Measurements from ENCODE around the gene ATPAF2.

The ATPAF2 gene

DNA sequence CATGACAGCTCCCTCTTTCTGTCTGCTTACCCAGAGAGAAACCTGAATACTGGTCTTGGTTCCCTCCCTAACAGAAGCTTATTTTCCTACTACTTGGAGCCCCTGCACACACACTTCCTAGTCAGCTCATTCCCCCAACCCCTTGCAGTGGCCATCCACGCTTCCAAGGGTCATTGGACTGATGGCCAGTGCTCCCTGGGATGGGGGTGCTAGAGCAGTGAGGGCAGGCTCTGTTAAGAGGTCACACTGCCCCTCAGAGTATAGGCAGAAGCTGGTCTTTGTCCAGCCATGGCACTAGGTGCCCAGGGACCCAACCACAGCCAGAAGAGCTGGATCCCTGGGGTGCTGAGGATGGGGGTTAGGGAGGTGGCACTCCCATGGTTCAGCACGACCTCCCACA, 53.8 kb downstream of the ATPAF2 start:
- FAIRE-seq, result no peak

DNA sequence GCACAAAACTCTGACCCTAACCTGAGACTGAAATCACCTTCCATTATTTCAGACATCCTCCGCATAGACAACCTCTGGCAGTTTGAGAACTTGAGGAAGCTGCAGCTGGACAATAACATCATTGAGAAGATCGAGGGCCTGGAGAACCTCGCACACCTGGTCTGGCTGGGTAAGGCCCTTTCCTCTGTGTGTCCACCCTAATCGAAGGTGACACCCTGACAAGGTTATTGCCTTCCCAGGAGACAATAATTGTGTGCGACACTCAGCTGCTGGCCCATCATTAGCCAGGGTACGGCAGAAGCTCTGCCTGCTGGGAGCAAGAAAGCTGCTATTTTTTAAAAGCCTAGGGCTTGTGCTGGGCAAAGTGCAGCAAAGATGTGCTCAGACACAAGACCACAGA, 55.2 kb downstream of the ATPAF2 start:
- FAIRE-seq, result no peak

DNA sequence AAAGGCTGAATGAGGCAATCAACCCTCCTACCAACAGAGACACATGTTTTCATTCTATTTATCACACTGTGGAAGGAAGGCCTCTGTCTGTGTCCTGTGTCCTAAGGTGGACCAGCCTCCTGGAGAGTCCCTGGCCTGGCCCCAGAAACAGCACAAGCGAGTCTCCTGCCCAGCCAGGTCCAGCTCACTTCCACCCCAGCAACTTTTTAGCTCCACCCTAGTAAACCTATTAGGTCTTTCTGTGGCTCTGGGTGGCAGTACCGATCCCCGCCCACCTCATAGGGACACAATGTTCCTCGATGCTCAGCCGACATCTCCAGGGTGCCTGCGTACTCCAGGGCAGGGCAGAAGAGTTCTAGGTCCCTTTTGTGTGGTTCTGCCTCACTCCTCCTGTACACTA, 55.6 kb downstream of the ATPAF2 start:
- no peak for FAIRE-seq

DNA sequence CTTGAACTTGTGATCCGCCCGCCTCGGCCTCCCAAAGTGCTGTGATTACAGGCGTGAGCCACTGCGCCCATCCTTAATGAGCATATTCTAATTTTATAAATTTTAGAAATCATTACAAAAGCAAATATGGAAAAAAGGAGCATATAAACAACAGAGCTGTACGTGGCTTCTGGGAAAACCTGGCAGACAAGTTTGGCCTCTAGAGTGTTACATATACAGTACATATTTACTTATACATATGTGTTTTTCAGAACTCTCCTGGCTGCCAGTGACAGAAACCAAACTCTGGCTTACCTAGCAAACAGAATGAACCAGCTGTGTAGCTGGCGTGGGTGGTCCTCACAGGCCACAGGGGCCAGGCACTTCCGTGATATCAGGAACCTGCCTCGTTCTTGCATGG, 56.2 kb downstream of the ATPAF2 start:
- FAIRE-seq, result no peak

DNA sequence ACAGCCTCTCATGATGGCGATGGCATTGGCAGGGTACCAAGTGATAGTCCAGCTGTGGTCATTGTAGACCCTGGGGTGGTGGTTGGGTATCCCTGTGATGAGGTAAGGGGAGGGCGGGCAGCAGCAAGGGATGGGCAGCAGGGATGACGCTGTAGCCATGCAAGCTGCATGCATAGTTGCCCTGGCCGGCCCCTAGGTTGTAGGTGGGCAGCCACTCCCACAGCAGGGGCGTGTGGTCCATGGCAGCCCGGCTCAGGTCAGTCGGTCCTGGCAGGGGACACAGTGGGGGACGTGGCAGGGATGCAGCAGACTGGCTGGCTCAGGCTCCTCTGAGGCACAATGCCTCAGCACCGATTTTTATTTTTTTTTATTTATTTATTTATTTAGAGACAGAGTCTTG, 57.6 kb downstream of the ATPAF2 start:
- no peak for FAIRE-seq

DNA sequence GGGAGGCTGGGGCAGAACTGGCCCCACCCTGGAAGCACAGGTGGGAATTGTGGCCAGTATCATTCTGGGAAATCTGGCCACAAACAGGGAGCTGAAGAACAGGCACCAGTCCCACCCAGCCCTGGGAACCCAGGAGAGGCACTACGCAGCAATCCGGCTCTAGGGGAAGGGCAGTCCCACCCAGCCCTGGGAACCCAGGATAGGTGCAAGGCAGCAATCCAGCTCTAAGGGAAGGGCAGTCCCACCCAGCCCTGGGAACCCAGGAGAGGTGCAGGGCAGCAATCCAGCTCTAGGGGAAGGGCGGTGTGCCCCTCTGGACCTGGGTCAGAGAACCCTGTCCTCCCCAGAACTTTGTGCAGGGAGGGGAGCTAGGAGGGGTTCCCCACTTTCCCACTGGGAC, 59.2 kb downstream of the ATPAF2 start:
- FAIRE-seq, result no peak

DNA sequence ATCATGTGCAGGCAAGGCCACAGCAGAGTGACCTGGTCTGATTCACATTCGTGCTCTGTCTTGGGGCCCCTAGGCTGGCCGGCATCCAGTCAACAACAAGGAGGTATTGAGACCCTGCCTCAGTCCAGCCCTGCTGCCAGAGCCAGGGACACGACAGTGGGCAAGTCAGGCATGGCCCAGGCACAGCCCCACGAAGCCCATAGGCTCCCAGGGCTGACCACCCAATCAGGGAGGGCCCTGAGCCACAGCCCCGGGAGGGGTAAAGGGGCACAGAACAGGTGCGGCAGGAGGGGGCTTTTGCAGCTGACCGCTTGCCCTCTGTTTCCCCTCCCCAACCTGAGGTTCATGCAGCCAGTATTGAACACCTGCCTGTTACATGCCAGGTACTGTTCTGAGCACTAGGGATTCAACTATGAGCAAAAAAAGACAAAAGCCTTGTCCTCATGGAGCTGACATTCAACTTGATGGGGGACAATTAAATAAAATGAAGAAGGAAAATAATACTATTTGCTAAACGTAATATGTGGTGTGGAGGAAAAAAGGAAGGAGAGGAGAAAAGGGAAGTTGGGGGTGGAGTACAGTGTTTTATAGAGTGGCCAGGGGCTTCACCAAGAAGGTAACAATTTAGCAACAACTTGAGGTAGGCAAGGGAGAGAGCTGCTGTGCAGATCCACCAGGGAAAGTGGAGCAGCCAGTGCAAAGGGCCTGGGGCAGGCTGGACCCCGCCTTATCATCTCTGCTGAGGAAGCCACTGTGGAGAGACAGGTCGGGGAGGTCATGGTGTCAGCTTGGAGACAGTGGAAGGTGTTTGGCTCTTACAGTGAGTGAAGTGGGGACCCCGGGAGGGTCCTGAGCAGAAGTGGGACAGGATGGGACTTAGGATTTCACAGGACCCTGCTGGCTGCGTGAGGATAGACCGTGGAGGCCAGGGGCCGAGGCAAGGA, 60.2 kb downstream of the ATPAF2 start:
- no peak for FAIRE-seq

DNA sequence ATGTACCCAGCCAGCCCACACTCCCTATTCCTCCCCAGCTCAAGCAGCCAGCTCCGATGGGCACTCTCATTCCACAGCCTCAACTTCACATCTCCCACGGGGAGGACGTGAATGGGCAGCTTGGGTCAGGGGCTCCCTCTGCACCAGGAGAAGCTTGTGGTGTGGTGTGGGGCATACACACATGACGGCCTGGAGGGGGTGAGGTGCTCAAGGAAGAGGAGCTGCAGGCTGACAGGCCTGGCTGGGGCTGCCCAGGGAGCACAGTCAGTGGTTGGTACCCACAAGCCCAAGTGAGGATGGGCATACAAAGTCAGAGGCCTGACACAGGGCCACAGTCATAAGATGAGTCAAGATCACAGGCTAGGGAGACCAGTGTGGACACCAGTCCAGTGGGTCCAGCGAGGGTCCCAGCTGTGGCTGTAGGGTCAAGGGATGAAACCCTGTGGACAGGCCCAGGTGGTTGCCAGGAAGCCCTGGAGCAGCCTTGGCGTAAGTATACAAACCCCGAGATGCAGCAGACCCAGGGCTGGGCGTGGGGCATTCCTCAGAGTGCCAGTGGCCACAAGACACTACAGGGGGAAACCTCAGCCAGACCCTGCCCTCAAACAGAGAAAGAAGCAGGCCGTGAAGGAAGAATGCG, 61.9 kb downstream of the ATPAF2 start:
- no peak for FAIRE-seq

DNA sequence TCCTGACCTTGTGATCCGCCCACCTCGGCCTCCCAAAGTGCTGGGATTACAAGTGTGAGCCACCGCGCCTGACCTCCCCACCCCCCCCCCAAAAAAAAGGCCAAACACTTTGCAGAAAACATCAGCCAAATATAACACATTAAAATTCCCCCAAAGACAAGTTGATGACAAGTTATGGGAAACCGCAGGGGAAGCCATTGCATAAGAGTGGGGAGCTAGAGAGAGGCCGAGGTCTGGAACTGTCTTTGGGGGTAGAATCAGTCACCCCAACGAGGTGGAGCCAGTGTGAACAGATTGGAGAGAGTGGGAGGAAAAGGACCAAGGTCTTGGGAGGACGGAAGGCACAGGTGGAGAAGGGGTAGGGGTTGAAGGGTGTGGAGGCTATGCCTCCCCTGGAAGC, 63.5 kb downstream of the ATPAF2 start:
- FAIRE-seq, result no peak

DNA sequence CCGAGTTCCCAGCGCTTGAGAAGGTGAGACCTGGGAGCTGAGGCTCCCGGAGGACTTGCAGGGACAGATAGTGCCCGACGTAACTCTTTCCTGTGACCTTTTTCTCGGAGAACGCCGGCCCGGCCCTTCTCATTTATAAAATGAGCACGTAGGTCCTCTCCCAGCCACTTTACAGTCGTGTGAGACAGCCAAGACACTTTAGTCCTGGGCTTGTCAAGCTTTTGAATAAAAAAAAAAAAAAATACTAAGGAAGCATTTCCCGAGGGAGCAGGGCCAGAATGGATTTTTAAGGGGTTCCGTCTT, 66.1 kb downstream of the ATPAF2 start:
- no peak for FAIRE-seq

DNA sequence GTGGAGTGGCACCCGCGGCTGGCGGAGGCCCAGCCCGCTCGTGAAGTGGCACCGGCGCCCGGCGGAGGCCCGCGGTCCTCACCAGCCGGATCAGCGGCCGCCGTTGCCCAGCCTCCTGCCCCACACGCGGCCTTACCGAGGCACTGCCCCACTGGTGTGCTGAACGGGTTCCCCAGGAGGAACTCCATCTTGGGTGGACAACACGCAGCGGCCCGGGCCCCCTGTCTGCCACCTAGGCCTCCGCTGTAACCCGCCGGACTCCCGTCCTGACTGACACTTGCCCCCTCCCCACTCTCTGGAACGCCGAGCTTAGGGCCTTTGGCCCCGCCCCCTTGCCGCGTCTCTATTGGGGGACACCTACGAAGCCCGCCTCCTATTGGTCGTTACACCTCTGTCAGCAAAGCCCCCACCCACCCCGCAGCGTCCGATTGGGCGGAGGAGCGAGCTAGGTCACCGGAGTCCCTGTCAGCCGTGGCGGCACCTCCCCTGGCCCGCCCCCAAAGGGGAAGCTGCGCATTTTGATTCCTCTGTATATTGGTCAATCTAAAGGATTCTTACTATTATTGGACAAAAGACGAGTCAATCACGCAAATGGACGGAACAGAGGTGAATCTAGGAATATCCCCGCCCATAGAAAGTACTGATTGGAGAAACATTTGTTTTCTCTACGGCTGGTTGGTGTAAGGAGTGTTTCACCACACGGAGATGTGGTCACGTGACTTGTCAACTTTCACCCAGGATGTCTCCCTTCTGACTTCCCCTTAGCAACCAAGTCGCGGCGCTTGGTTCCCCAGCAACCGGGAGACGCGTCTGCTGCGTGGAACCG, 66.6 kb downstream of the ATPAF2 start, which contains the start of the genes DRC3 and TOM1L2:
Gene DRC3 (plus strand): TSS at position 737 of the 826 bp plus-strand sequence. CDS start 4,737 bp downstream, outside the sequence.
Gene TOM1L2 (minus strand): TSS at position 275 of the 826 bp plus-strand sequence. CDS start 87 bp downstream, at position 188.
- FAIRE-seq, result peak; percentile 100

DNA sequence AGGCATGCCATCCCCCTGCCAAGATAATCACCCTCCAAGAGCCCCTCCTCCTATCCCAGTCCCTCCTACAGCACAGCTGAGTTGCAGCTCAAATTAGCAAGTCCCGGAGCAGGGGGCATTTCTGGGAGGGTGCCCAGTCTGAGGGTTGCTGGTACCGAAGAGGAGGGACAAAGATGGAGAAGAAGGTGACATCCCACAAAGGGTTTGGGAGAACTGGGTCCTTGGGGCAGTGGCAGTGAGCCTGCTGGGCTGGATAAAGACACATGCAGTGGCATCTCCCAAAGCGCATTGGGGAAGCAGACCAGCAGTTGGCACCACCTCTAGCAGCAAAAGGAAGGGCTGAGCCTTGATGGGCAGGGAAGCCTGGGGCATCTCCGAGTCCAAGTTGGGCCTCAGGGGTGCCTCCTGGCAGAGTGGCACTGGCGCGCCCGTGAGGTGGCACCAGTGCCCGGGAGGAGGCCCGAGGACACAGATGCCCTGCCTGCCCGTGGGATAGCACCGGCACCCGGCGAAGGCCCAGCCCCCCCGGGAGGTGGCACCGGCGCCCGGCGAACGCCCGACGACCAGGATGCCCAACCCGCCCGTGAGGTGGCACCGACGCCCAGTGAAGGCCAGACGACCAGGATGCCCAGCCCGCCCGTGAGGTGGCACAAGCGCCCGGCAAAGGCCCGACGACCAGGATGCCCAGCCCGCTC, 67.4 kb downstream of the ATPAF2 start:
- FAIRE-seq, result no peak

DNA sequence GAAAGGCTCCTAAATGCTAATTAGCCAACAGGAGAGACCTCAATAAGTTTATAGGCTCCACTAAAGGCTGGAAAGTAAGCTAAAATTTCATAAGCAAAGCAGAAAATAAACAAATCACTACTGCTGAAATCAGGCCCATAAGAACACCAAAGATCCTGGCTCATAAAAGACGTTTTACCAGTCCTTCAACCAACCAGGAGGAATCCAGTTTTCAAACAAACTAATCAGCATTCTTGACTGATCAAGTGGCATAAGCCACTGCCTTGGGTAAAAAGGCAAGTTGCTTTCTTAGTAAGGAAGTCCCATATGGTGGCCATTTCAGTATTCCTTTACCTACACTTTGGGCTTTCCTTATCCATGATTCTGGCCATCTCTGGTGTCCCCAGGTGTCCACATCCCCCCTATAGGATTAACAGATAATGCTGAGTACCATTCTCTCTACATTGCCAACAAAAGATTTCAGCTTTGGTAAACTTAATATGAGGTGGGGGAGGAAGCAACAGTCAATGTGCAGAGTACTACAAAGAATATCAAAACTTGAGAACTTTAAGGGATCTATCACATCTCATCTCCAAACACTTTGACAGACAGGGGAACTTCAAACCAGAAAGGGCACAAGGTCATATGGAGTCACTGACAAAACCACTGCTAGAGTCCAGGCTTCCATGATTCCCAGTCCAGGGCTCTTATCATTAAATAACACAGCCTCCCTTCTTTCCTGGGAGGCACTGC, 68.1 kb downstream of the ATPAF2 start:
- no peak for FAIRE-seq
